NCI-H526 (cell line): Measurements from ENCODE around the gene MCTP2.

Experiments used
- DNase-seq, 2 experiments: peaks; one replicate each; lab custom pipeline; 2025; lab: John Stamatoyannopoulos, UW

MCTP2 gene

DNA sequence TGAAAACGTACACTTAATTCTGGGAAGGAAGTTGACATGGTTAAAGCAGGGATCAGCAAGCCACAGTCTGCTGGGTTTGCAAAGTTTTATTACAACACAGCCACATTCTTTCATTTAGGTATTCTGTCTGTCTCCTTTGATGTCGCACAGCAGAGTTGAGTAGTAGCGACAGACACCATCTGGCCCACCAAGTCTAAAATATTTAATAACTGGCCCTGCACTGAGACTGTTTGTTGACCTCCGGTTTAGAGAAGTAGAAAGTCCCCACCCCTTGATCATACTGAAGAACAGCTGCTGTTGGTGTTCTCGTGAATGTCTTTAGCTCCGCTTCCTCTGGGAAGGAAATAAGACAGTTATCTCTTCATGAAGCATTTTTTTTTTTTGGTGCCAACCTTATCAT, 66.2 kb downstream of the MCTP2 start:
- no peak for DNase-seq

DNA sequence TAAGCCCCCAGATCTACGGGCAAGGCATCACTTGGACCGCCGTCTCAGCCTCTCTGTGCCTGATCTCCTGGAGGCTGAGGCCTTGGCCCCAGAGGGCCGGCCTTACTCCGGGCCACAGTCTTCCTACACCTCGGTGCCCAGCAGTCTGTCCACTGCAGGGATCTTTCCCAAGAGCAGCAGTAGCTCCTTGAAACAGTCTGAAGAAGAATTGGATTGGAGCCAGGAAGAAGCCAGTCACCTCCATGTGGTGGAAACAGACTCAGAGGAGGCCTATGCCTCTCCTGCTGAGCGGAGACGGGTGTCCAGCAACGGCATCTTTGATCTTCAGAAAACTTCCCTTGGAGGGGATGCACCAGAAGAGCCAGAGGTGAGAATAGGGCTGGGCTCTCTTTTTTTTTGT, 67.0 kb downstream of the MCTP2 start:
- DNase-seq, result no peak

DNA sequence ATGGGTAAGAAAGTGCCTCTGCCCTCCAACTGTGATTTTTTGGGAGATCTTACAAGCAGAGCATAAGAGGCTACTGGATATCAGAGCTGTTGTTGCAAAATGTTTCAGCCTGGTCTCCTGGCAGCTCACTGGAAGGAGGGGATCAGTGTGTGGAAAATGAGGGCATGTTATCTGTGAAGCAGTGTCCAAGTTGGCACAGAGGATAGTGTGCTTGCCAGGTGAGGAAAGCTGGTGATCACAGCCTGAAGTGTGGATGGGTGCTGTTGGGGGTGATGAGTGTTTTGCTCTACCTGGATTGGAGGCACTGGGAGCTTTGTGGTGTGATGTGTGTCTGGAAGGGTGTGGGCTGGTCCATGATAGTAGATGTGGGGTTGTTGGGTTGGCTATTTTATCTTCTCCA, 69.3 kb downstream of the MCTP2 start:
- no peak for DNase-seq

DNA sequence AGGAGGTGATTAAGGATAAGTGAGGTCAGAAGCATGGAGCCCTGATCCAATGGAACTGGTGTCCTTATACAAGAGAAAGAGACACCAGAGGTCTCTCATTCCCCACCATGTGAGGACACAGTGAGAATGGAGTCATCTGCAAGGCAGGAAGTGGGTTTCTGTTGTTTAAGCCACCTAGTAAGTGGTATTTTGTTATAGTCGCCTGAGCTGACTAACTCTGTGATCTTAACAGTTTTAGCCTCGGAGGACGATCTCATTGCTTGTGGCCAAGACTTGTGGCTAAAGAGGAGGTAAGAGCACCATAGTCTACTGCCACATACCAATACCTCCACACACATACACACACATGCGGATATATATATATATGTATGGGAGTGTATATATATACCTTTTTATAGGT, 73.8 kb downstream of the MCTP2 start:
- no peak for DNase-seq

DNA sequence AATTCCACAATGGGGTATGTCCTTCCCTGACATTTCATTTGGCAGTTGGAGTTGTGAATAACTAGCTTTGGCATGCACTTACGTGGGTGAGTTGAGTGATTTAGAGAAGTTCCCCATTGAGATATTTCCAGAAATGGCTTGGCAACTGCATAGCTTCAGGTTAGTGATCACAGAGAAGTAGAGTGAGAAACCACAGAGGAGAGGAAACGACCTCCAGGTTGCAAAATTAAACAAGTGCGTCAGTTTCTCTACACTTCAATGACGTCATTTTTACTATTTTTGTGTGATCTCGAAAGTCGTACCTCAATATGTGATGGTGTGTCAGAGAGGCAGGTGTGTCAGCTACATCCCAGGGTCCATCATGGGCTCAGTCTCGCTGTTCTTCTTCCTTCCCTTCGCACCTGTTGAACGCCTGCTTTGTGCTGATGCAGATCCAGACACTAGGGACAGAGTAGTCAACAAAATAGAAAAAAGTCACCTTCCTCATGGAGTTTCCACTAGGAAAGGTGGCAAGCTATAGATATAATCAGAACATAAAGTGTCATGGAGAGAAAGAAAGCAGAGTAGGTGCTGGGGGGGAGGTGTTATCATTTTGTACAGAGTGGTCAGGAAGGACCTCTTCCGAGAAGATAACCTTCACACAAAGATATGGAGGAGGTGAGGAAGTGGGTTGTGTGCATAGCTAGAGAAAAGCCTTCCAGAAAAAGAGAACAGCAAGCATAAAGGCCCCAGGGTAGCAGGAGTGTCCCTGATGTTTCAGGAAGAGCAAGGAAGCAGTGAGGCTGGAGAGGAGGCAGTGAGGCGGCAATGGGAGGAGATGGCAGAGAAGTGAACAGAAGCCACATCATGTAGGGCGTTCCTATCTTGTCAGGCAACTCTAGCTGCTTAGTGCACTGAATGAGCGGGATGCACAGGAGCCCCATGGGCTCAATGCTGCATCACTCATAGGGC, 75.6 kb downstream of the MCTP2 start:
- no peak for DNase-seq

DNA sequence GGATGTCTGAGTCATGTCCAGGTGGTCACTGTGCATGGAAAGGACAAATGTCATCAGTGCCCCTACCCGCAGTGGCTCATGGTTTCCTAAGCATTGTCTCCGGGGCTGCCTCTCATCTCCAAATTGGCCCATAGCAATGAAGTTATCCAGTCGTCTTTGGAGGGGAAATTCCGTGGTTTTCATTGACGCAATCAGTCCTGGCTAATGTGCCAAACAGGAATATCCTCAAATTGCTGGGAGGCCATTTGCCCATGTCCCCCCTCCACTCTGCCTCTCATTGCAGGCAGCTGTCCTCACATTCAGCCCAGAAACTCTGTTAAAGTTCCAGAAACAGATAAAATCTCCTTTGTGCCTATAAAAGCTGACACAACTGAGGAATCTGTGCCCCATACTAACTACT, 81.6 kb downstream of the MCTP2 start:
- no peak for DNase-seq

DNA sequence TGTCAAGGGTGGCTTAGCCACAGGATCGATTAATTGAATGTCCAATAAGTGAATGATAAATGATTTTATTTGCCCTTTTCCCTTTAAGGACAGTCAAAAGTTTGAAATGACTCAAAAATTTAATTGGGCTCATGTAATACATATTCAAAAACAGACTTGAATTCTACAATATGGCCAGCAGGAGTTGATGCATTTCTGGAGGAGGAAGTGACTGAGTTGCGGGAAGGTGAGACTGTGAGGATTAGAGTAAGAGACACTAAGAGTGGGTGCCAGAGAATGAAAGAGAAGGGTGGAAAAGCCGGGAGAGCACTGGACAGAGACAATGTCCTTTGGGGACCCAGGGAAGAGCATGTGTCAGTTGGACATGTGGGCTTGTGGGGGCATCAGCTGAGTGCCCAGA, 83.3 kb downstream of the MCTP2 start:
- DNase-seq, result no peak

DNA sequence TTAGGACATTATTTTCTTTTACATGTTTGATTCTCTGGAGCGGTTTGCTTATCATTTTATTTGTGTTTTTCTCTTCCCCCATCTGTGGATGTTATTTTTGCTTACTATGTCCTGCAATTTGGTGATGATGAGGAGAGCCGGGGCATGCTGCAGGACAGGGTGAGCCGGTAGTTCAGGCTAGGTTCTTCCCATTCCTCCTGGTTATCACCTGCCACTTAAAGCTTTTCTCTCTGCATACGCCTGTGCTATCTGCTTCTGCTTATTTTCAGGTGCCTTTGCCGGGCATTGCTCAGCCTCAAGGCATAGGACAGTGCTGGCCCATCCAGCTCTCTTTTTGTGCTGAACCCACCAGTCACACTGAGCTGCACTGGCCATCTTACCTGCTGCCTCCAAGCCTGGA, 85.8 kb downstream of the MCTP2 start:
- no peak for DNase-seq

DNA sequence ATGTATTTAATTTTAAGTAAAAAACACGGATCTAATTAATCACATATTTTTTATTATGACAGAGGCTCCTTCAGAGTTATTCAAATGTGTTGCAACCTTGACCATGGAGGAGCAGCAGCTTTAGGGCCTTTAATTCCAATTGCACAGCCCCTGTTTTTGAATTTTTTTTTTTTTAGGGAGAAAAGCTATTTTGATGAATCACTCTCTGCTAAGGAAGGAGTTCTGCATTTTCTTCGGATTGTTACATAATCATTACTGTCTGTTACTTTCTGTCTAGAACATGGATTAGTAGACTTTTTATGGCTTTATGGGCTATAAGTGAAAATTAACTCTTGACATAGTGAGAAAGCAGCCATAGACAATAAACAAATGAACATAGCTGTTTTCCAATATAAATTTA, 90.8 kb downstream of the MCTP2 start:
- DNase-seq, result no peak

DNA sequence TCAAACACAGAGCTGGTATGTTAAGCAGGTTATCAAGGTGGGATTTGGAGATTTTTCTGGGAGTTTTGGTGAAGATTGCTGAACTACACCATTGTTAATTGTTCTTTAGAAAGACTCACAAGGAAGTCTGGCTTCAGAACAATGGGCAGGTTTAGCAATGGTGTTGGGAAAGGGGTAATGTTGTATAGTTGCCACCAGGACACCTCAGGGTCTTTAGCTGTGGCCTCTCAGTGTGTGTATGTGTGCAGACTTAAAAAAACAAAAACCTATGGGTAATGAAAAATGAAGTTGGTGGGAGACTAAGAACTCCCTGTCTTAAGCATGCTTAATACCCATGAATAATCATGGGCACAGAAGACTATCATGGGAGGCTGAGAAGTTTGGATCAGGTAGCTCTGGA, 91.7 kb downstream of the MCTP2 start:
- no peak for DNase-seq

DNA sequence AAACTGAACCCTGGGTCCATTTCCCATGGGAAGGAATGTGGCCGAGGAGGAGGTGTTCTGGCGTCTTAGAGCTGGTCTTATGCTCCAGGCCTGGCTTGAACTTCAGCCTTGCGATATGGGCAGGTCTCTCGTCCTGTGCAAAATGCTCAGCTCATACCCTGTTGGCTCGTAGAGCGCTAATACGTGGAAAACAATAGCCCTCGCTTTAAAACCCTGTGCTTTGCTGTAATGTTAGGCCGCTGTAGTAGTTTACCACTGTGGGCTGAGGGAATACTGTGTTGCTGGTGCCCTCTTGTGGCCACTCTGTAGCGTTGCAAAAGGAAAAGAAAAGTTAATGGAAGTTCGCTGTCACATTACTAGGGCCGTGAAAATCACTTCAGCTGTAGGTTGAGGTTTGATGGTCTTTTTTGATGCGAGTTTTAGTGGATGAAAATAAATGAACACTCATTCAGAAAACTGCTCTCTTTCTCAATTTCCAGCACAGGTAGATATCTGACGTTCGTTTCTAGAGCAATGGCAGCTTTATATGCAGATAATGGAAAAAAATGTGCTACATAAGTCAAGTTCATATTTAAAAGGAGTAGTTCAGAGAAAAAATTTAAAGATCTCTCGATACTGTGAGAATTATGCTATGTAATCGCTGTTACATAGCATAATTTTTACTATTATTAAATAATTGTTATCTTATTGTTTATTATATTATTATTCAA, 92.9 kb downstream of the MCTP2 start:
- DNase-seq, result peak; percentile 13 to 80

DNA sequence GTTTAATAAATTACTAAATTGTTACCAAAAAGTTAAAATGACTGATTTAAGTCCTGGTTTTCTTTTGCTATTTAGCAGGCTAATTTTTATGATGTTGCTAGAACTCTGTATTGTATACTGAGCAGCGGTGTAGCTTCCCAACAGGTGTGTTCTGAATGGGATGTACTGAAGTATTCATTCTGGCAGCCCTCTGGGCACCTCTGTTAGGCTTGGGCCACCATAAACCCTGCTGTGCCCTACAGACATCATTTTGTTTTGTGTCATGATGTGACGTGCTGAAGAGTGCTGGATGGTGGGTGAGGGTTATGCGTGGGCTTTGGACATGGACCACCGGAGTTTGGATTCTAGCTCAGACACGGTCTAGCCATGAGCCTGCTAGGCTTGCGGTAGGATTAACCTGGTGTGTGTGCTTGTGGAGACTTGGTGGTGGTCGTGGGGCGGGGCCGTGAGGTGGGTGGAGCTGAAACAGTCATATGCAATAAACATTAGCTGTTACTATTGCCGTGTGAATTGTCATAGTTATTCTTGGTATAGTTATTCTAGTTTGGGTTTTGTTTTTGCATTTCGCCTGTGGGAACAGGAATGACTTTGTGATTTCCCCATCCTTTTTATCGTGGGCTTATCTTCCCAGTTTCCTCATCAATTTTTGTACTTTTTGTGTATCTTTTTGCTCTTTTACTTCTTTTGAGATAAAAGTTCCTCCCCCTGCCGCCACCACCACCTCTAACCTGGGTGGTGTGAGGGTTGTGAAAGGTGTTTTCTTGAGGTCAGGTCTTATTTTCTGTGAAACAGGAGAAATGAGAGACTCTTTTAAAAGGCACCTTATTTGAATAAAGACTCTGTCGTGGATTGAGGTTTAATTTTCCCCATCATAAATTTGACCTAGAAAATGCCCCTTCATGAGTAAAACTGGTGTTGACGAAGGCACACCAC, 93.7 kb downstream of the MCTP2 start:
- DNase-seq, result peak in 1 of 2 experiments; percentile 9

DNA sequence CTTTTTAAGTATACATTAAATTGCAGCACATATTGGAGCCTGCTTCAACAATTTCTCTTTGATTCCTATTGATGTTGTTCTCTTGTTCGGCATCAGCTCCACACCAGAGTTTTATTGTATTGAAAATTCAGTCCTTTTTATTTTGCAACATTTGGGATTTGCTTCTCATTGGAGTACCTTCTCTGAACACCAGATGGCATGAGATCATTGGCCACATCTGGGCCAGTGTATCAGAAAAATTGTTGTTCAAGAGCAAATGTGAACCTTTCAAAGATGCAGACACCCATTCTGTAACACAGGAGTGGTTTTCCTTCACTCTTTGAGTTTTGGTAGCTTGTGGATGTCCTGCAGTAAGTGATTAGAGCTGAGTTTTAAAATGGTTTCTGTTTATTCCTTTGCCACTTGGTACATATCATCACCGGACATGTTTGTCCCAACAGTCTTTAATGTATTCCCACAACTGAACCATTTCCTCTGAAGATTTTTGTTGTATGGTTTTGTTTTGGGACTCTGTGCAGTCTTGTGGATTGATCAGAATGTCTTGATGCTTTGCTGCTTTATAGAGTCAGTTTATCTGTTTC, 96.1 kb downstream of the MCTP2 start:
- DNase-seq, result peak; percentile 46 to 57

DNA sequence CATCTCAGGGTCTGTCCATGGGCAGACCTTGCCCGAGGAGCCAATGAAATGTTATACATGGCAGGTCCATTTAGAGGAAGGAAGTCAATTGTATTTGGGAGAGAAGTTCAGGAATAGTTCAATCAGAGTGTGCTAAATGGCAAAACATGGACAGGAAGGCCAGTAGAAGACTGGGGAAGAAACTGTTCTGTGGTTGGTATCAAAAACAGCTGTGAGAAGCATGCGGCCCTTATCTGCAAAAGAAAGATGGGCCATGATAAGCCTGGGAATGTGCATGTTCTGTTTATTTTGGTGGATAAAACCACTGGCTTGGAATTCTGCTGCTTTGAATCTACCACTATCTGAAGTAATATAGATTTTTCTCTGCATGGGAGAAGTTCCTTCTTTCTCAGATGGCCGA, 100.4 kb downstream of the MCTP2 start:
- DNase-seq, result no peak

DNA sequence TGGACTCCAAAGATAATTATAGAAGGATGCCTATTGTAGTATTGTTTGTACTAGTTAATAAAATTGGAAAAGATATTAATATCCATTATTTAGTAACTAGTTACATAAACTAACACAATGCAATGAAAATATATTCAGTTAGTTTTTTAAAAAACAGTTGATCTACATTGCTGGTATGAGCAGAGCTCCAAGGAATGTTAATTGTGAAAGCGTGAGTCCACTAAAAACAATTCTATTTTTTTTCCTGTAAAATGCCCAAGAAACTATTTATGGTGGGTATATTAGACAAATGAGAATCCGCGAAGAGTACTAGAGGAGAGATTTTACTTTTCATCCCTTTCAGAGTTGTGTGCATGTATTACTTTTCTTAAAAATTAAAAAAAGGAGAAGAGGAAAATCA, 104.3 kb downstream of the MCTP2 start:
- no peak for DNase-seq

DNA sequence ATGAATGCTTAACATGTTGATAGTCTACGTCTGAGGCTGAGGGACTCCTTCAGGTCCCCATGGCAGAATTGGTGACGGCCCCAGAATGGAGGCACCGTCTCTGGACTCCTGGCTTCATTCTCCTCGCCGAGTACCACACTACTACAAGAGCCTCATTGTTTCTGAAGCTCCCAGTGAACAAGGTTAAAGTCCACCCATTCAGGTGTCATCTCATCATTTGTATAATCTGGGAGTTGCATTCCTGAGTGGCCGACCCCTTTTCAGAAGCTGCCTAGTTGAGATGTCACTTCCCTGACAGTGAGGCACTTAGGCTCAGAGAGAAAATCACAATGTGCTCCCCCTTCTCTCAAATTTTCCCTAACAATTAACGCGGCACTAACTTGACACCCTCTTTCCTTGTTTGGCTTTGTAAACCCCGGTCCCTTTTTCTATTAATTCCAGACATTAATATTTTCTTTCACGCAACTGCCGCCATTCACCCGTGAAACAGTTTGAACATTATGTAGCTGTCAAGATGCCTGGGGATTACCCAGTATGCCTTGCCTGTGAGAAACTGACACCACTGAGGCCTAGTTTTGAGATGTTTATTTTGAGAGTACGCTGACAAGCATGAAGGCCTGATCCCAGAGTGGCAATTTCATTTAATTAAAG, 105.6 kb downstream of the MCTP2 start:
- peak; percentile 70 to 76 for DNase-seq

DNA sequence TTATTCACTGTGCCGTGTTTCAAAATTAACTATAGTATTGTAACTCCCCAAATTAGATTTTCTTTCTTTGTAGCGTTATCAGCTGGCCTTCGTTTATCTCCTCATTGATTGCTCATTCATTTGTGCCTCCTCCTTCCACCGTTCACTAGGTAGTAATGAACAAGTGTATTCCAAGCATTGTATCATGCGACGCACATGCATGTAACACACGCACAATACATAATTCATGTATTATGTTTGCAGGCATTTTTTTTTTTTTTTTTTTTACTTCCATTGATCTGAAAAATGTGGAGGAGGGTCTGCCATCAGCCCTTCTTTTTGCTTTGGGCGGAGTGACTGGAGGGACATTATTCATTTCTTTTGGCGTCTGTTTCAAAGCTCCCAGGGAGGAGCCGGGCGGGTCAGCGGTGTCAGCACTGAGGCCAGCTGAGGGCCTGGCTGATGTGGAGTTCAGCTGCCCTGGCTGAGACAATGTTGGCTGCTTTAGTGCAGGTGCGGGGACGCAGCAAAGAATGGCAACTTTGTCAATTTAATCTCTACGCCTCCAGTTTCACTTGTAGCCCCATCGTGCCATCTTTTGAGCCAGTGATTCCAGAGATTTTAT, 107.0 kb downstream of the MCTP2 start:
- no peak for DNase-seq

DNA sequence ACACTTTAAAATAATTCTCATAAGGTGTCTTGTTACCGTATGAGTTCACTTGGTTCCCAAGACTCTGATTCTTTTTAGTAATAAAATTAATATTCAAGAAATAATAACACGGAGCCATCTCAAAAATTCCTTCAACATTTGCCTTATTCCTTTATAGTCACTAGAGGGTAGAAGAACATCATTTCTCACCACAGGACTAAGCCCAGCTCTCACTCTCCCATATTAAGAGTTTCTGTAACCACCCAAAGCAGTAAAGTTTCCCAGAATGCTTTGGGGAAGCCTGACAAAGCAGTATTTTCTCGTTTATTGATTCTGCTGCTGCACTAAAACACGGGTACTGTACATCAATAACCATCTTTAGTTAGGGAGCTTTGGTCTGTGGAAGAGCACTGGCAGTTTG, 114.9 kb downstream of the MCTP2 start:
- DNase-seq, result peak; percentile 4

DNA sequence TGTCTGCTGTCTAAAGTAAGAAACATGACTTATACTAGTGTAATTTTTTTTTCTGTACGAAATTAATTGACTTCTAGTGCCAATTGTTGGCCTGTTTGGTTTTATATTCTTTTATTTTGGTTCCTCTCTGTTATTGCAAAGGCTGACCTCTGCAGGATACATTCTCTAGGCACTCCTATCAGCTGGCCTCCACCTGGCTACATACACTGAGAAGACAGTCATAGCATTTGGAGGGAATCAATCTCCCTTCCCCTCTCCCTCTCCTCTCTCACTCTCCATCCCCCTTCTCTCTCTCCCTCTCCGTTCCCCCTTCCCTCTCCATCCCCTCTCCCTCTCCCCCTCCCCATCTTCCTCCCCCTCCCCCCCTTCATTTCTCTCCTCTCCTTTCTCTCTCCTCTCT, 116.7 kb downstream of the MCTP2 start:
- DNase-seq, result no peak

DNA sequence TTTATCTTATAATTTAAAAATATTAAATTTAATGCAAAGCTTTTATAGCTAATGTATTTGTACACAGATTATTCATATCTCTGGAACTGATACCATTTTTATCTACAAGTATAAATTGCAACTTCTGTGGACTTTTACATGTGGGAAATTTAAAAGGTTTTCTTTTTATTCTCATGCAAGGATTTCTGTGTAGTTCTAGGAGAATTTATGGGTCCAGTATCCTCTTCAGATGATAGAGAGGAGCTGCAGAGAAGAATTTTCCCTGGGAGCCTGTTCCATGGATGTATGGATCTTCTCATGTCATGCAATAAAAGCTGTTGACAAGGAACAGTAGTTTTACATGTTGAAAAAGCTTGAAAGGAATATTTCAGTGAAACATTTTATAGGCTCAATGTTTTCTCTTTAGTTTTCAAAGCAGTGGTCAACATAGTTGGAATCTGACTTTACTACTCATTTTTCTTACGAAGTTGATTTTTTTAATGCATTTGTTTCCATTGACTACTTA, 119.7 kb downstream of the MCTP2 start:
- no peak for DNase-seq
